Measurements from ENCODE around the gene GCN1. TPM values are rescaled to one million over a fixed set of nuclear protein-coding genes. Genes with fewer than 3 reads are reported as not detected.

GCN1 gene
- total RNA-seq, 2 donors from 2014 or later: 53.4 to 144 TPM

DNA sequence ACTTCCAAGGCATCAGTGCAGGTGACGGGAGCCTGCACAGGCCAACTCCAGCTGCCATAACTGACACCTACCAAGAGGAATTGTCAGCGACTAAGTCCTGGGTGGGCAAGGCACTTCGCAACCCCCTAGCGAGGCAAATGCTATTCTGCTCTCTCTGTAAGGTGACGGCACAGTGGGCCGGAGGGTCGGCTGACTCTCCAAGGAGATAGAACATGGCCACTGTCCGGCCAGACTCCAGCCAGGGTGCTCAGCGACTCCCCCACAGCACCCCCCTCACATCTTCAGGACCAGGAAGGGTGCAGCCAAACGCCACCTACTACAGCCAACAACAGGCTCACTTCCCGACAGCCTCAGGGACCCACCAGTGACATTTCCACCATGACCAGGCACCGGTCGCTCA lies 91.1 kb downstream of the GCN1 start:
- Histone ChIP-seq H3K9ac (ENCODE audit: low read depth in 2 of 2, low read length in 2 of 2) (no peak overlapping the region), H3K4me1 (peaks cover 3% of the 10 kb centered on the region), H3K27ac (no peak overlapping the region), H3K4me3 (no peak overlapping the region), H3K27me3 (no peaks in the 10 kb centered on the region), H3K36me3 (peaks cover 21% of the 10 kb centered on the region), H3K9me3 (no peaks in the 10 kb centered on the region)
- intact Hi-C loops (cut with DNase I): no loop called here
- no peak for TF ChIP-seq CTCF (IDR thresholded peaks at IDR 0.05)
- DNase-seq: no peak

DNA sequence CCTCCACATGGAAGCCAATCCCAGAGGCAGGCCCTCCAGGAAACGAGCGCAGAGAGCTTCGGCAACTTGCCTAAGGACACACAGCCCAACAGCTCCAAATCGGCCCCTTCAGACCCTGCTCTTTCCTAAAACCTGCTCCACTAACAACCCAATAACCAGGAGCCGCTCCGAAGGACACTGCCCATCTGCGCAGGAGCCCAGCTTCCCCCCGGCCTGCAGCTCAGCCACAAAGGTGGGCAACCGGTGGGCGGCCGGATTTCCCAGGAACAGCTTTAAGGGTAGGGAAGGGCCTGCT lies 91.5 kb downstream of the GCN1 start:
- no peak overlapping the region for H3K9ac ChIP-seq (ENCODE audit: low read depth in 2 of 2, low read length in 2 of 2)
- no peaks in the 10 kb centered on the region for H3K9me3 ChIP-seq
- peaks cover 3% of the 10 kb centered on the region for H3K4me1 ChIP-seq
- H3K27ac ChIP-seq: no peak overlapping the region
- TF ChIP-seq CTCF (IDR thresholded peaks at IDR 0.05): no peak
- intact Hi-C loops (cut with DNase I): no loop called here
- H3K4me3 ChIP-seq: no peak overlapping the region
- DNase-seq: no peak
- H3K27me3 ChIP-seq: no peaks in the 10 kb centered on the region
- peaks cover 25% of the 10 kb centered on the region for H3K36me3 ChIP-seq

GRCh38 chr12:120102189-120103043 lies 92.1 kb downstream of the GCN1 start:
- H3K27ac ChIP-seq: no peak overlapping the region
- no peak overlapping the region for H3K4me3 ChIP-seq

DNA sequence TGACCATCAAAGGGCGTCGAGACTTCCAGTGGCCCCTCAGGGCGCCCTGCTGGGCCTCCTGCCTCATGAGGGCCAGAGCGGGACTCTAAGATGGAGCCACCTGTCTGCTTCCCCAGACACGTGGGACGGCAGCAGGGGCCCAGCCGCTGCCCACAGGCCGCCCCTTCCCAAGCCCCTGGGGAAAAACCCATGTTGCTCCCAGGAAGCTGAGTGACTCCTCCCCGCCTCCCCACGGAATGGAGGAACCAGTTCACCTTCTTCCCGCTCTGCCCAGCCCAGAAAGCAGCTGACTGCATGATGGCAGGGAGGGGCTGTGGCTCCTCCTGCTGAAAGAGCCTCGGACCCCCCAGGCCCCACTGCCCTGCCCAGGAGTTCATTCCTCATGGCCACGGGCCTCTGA lies 92.9 kb downstream of the GCN1 start:
- Histone ChIP-seq H3K27me3 (no peaks in the 10 kb centered on the region), H3K9me3 (no peaks in the 10 kb centered on the region), H3K9ac (ENCODE audit: low read depth in 2 of 2, low read length in 2 of 2) (no peak overlapping the region), H3K36me3 (peaks cover 25% of the 10 kb centered on the region), H3K4me1 (peaks cover 3% of the 10 kb centered on the region), H3K4me3 (no peak overlapping the region), H3K27ac (no peak overlapping the region)
- no peak for TF ChIP-seq CTCF (IDR thresholded peaks at IDR 0.05)
- intact Hi-C loops (cut with DNase I): no loop called here
- no peak for DNase-seq

More at GRCh38 chr12:120102189-120103043, 92.1 kb downstream of the GCN1 start:
- peaks cover 25% of the 10 kb centered on the region for H3K36me3 ChIP-seq
- no peaks in the 10 kb centered on the region for H3K27me3 ChIP-seq
- DNase-seq: no peak
- peak overlapping the region in 1 of 2 donors; percentile 15 for H3K9ac ChIP-seq (ENCODE audit: low read depth in 2 of 2, low read length in 2 of 2)
- H3K9me3 ChIP-seq: no peaks in the 10 kb centered on the region
- peaks cover 3% of the 10 kb centered on the region for H3K4me1 ChIP-seq
- intact Hi-C loops (cut with DNase I): no loop called here
- no peak for TF ChIP-seq CTCF (IDR thresholded peaks at IDR 0.05)

GRCh38 chr12:120101182-120101581 lies 93.3 kb downstream of the GCN1 start:
- intact Hi-C loops (cut with DNase I): no loop called here
- H3K27me3 ChIP-seq: no peaks in the 10 kb centered on the region
- H3K4me3 ChIP-seq: no peak overlapping the region
- no peak overlapping the region for H3K27ac ChIP-seq
- peaks cover 3% of the 10 kb centered on the region for H3K4me1 ChIP-seq
- peaks cover 25% of the 10 kb centered on the region for H3K36me3 ChIP-seq
- H3K9me3 ChIP-seq: no peaks in the 10 kb centered on the region
- TF ChIP-seq CTCF (IDR thresholded peaks at IDR 0.05): no peak
- H3K9ac ChIP-seq (ENCODE audit: low read depth in 2 of 2, low read length in 2 of 2): no peak overlapping the region
- DNase-seq: no peak

All from colonic mucosa (tissue), 4 donors.